K562 (cell line): Measurements from ENCODE around the gene ANO7. TPM values are rescaled to one million over a fixed set of nuclear protein-coding genes. Genes with fewer than 3 reads are reported as not detected.

Source experiments
- BMI1 ChIP-seq: fragments of 150-350 bp; IDR thresholded peaks from 2 replicates; pipeline ENCODE4 v1.6.1; 2014; ENCODE audit warnings: low read length
- FOXA1 ChIP-seq: fragments of 450-650 bp; IDR thresholded peaks from 2 replicates; pipeline ENCODE4 v1.6.1; 2016; ENCODE audit warnings: mild to moderate bottlenecking, borderline replicate concordance
- HNRNPH1 ChIP-seq: fragments of 200-400 bp; formaldehyde crosslinking; optimal IDR thresholded peaks from 2 replicates; pipeline ENCODE3; 2017; ENCODE audit warnings: low read depth, mild to moderate bottlenecking, low read length, moderate library complexity
- NCOA2 ChIP-seq, 2 experiments: fragments of 450-650 bp; IDR thresholded peaks; 2 replicates each; pipeline ENCODE4 v1.6.1; 2018; ENCODE audit warnings: mild to moderate bottlenecking in 2 of 2, moderate library complexity in 1 of 2; ENCODE audit not compliant: partially characterized antibody in 2 of 2
- NR3C1 ChIP-seq: sonication (generic); formaldehyde crosslinking; IDR thresholded peaks from 2 replicates; pipeline ENCODE4 v1.8.1; 2022; ENCODE audit warnings: missing genetic modification reagents
- POLR2A ChIP-seq: fragments of 450-650 bp; conservative IDR thresholded peaks from 2 replicates; pipeline ENCODE4 v1.6.1; 2016
- POLR2B ChIP-seq: fragments of 450-650 bp; IDR thresholded peaks from 2 replicates; pipeline ENCODE4 v1.6.1; 2018; ENCODE audit warnings: low read depth; ENCODE audit not compliant: partially characterized antibody
- POU5F1 ChIP-seq: fragments of 150-350 bp; IDR thresholded peaks from 2 replicates; pipeline ENCODE4 v1.6.1; 2014; ENCODE audit warnings: borderline replicate concordance, low read length, low read depth, mild to moderate bottlenecking; ENCODE audit not compliant: partially characterized antibody
- RBM25 ChIP-seq: fragments of 200-400 bp; formaldehyde crosslinking; IDR thresholded peaks from 2 replicates; pipeline ENCODE4 v1.6.1; 2018; ENCODE audit warnings: low read length, low read depth, moderate library complexity; ENCODE audit not compliant: severe bottlenecking
- TARDBP ChIP-seq: fragments of 450-650 bp; IDR thresholded peaks from 2 replicates; pipeline ENCODE4 v1.6.1; 2016
- TRIM28 ChIP-seq: fragments of 450-650 bp; IDR thresholded peaks from 2 replicates; pipeline ENCODE4 v1.6.1; 2017
- ZNF668 ChIP-seq: fragments of 250-450 bp; sonication (Bioruptor Pico); IDR thresholded peaks from 2 replicates; pipeline ENCODE4 v1.8.0; 2022; ENCODE audit warnings: mild to moderate bottlenecking, inconsistent platforms
- polyA plus RNA-seq, 8 experiments: library from polyadenylated mRNA; depleted of rRNA in 4 of 8; stranded (reverse) in 5 of 8; unstranded in 3 of 8; fragments of >200 nt; fragmentation: Nextera tagmentation in 2 of 8; fragmentation: Illumina TruSeq in 1 of 8; extraction: Ambion mirVana in 2 of 8; extraction: Trizol in 1 of 8; gene quantifications; 2 replicates each; pipeline versions ENCODE4 v1.2.1 to v1.2.3, GENCODE V29; 2011 to 2014; ENCODE audit warnings: inconsistent platforms in 1 of 8, missing spikeins in 1 of 8
- total RNA-seq, 7 experiments: library from RNA; depleted of rRNA in 6 of 7; stranded (reverse); fragments of >200 nt in 6 of 7; fragmentation: Illumina TruSeq in 2 of 7; extraction: Trizol in 2 of 7; gene quantifications; 2 replicates each; pipeline versions ENCODE4 v1.2.1 to v1.2.3, GENCODE V29; 2011 to 2021; ENCODE audit warnings: low replicate concordance in 1 of 7
- TF ChIP-seq, protein P1 (sequence below): fragments of 250-450 bp; sonication (Bioruptor Pico); IDR thresholded peaks from 2 replicates; pipeline ENCODE4 v1.4.0; 2020
- TF ChIP-seq, protein P2 (sequence below): IDR thresholded peaks from 2 replicates; pipeline ENCODE4 v1.6.1; 2016; ENCODE audit warnings: missing genetic modification characterization, missing compliant biosample characterization
- TF ChIP-seq, protein P3 (sequence below): IDR thresholded peaks from 2 replicates; pipeline ENCODE4 v1.6.1; 2014; ENCODE audit warnings: antibody characterized with exemption
- TF ChIP-seq, protein P4 (sequence below): fragments of 250-450 bp; sonication (Bioruptor Pico); IDR thresholded peaks from 2 replicates; pipeline ENCODE4 v1.5.1; 2021; ENCODE audit warnings: mild to moderate bottlenecking
- TF ChIP-seq, protein P5 (sequence below): fragments of 450-650 bp; formaldehyde crosslinking; IDR thresholded peaks from 2 replicates; pipeline ENCODE4 v1.4.0; 2020; ENCODE audit warnings: mild to moderate bottlenecking, moderate library complexity

The ANO7 gene
- total and polyA plus RNA-seq, 9 of the 15 experiments (the other 6 are each of a cell fraction or from before 2014, with no cell fraction given): 0.28 to 5.1 (median 1.1) TPM

DNA sequence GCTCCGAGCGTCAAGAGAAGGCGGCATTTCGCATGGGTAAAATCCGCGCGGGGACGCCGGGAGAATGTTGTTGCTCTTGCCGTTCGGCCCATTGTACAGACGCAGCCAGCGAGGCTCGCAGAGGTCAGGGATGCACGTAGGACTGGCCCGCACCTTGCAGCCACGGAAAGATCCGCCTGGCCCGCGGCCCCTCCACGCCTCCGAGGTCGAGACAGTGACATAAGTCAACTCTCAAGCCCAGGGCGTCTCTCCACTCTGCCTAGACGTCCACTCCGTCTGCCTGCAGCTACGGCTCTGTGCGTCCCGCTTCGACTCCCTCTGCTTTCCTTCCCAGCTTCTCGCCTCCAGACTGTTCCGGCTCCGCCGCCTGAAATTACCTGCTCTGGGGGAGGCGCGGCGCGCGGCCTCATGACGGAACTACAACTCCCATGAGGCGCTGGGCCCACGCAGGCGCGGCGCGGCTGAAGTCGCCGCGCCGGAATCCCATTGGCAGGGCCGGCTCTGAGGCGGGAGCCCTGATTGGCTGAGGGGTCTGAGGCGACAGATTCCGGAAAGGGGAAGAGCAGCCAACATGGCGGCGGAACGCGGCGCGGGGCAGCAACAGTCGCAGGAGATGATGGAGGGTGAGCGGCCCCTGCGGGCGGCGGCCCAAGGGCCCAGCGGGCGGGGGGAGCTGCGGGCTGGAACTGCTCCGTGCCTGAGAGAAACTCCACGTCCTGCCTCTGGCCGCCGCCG is 38.4 kb upstream of the ANO7 start, which contains the start of gene PPP1R7 (continued):
- TF ChIP-seq, protein P1, sequence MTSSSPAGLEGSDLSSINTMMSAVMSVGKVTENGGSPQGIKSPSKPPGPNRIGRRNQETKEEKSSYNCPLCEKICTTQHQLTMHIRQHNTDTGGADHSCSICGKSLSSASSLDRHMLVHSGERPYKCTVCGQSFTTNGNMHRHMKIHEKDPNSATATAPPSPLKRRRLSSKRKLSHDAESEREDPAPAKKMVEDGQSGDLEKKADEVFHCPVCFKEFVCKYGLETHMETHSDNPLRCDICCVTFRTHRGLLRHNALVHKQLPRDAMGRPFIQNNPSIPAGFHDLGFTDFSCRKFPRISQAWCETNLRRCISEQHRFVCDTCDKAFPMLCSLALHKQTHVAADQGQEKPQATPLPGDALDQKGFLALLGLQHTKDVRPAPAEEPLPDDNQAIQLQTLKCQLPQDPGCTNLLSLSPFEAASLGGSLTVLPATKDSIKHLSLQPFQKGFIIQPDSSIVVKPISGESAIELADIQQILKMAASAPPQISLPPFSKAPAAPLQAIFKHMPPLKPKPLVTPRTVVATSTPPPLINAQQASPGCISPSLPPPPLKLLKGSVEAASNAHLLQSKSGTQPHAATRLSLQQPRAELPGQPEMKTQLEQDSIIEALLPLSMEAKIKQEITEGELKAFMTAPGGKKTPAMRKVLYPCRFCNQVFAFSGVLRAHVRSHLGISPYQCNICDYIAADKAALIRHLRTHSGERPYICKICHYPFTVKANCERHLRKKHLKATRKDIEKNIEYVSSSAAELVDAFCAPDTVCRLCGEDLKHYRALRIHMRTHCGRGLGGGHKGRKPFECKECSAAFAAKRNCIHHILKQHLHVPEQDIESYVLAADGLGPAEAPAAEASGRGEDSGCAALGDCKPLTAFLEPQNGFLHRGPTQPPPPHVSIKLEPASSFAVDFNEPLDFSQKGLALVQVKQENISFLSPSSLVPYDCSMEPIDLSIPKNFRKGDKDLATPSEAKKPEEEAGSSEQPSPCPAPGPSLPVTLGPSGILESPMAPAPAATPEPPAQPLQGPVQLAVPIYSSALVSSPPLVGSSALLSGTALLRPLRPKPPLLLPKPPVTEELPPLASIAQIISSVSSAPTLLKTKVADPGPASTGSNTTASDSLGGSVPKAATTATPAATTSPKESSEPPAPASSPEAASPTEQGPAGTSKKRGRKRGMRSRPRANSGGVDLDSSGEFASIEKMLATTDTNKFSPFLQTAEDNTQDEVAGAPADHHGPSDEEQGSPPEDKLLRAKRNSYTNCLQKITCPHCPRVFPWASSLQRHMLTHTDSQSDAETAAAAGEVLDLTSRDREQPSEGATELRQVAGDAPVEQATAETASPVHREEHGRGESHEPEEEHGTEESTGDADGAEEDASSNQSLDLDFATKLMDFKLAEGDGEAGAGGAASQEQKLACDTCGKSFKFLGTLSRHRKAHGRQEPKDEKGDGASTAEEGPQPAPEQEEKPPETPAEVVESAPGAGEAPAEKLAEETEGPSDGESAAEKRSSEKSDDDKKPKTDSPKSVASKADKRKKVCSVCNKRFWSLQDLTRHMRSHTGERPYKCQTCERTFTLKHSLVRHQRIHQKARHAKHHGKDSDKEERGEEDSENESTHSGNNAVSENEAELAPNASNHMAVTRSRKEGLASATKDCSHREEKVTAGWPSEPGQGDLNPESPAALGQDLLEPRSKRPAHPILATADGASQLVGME: no peak
- TF ChIP-seq, protein P2, sequence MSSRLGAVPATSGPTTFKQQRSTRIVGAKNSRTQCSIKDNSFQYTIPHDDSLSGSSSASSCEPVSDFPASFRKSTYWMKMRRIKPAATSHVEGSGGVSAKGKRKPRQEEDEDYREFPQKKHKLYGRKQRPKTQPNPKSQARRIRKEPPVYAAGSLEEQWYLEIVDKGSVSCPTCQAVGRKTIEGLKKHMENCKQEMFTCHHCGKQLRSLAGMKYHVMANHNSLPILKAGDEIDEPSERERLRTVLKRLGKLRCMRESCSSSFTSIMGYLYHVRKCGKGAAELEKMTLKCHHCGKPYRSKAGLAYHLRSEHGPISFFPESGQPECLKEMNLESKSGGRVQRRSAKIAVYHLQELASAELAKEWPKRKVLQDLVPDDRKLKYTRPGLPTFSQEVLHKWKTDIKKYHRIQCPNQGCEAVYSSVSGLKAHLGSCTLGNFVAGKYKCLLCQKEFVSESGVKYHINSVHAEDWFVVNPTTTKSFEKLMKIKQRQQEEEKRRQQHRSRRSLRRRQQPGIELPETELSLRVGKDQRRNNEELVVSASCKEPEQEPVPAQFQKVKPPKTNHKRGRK (tag): no peak
- TF ChIP-seq FOXA1: no peak
- TF ChIP-seq, protein P3, sequence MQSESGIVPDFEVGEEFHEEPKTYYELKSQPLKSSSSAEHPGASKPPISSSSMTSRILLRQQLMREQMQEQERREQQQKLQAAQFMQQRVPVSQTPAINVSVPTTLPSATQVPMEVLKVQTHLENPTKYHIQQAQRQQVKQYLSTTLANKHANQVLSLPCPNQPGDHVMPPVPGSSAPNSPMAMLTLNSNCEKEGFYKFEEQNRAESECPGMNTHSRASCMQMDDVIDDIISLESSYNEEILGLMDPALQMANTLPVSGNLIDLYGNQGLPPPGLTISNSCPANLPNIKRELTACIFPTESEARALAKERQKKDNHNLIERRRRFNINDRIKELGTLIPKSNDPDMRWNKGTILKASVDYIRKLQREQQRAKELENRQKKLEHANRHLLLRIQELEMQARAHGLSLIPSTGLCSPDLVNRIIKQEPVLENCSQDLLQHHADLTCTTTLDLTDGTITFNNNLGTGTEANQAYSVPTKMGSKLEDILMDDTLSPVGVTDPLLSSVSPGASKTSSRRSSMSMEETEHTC: no peak
- no peak for TF ChIP-seq HNRNPH1
- no peak for TF ChIP-seq ZNF668 (CRISPR knock-in tag)
- TF ChIP-seq, protein P4, sequence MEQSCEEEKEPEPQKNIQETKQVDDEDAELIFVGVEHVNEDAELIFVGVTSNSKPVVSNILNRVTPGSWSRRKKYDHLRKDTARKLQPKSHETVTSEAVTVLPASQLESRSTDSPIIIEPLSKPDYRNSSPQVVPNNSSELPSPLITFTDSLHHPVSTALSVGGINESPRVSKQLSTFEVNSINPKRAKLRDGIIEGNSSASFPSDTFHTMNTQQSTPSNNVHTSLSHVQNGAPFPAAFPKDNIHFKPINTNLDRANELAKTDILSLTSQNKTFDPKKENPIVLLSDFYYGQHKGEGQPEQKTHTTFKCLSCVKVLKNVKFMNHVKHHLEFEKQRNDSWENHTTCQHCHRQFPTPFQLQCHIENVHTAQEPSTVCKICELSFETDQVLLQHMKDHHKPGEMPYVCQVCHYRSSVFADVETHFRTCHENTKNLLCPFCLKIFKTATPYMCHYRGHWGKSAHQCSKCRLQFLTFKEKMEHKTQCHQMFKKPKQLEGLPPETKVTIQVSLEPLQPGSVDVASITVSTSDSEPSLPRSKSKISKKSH (CRISPR knock-in tag): no peak
- TF ChIP-seq POU5F1: no peak
- peak; percentile 74 for TF ChIP-seq POLR2A
- TF ChIP-seq NR3C1 (CRISPR knock-in tag): no peak
- peak; percentile 85 for TF ChIP-seq RBM25
- no peak for TF ChIP-seq TARDBP
- TF ChIP-seq BMI1: no peak
- TF ChIP-seq POLR2B: no peak
- TF ChIP-seq NCOA2 (IDR thresholded peaks at IDR 0.05; ENCODE audit: partially characterized antibody in 2 of 2): no peak
- no peak for TF ChIP-seq TRIM28
- TF ChIP-seq, protein P5, sequence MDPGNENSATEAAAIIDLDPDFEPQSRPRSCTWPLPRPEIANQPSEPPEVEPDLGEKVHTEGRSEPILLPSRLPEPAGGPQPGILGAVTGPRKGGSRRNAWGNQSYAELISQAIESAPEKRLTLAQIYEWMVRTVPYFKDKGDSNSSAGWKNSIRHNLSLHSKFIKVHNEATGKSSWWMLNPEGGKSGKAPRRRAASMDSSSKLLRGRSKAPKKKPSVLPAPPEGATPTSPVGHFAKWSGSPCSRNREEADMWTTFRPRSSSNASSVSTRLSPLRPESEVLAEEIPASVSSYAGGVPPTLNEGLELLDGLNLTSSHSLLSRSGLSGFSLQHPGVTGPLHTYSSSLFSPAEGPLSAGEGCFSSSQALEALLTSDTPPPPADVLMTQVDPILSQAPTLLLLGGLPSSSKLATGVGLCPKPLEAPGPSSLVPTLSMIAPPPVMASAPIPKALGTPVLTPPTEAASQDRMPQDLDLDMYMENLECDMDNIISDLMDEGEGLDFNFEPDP: no peak
